ENCODE measurements around the gene LTB4R2.

Gene LTB4R2

GRCh38 chr14:24277606-24278321 is 32.2 kb upstream of the LTB4R2 start:
- DNase-seq, result no peak

- DNase-seq, result no peak
Measured at GRCh38 chr14:24278424-24278823, 31.5 kb upstream of the LTB4R2 start.

GRCh38 chr14:24279301-24280186 is 30.4 kb upstream of the LTB4R2 start:
- no peak for DNase-seq

GRCh38 chr14:24280797-24281460 is 29.0 kb upstream of the LTB4R2 start:
- no peak for DNase-seq

GRCh38 chr14:24281636-24282035 is 28.3 kb upstream of the LTB4R2 start:
- DNase-seq, result no peak

- no peak for DNase-seq
Measured at GRCh38 chr14:24282736-24283135, 27.2 kb upstream of the LTB4R2 start.

GRCh38 chr14:24283796-24284460 is 26.0 kb upstream of the LTB4R2 start:
- DNase-seq, result no peak

- no peak for DNase-seq
Measured at GRCh38 chr14:24284501-24285035, 25.4 kb upstream of the LTB4R2 start.

GRCh38 chr14:24285351-24285750 is 24.6 kb upstream of the LTB4R2 start:
- no peak for DNase-seq

- DNase-seq, result no peak
Measured at GRCh38 chr14:24286996-24287395, 22.9 kb upstream of the LTB4R2 start.

- no peak for DNase-seq
Measured at GRCh38 chr14:24289649-24290280, 20.2 kb upstream of the LTB4R2 start.

- DNase-seq, result no peak
Measured at GRCh38 chr14:24290746-24291145, 19.2 kb upstream of the LTB4R2 start.

GRCh38 chr14:24291446-24292117 is 18.4 kb upstream of the LTB4R2 start:
- no peak for DNase-seq

GRCh38 chr14:24292118-24292807 is 17.7 kb upstream of the LTB4R2 start:
- DNase-seq, result no peak

GRCh38 chr14:24293525-24293924 is 16.4 kb upstream of the LTB4R2 start:
- DNase-seq, result no peak

- peak; percentile 28 for DNase-seq
Measured at GRCh38 chr14:24296341-24297157, 13.4 kb upstream of the LTB4R2 start.

- no peak for DNase-seq
Measured at GRCh38 chr14:24297190-24297964, 12.6 kb upstream of the LTB4R2 start.

GRCh38 chr14:24298892-24299254 is 11.1 kb upstream of the LTB4R2 start:
- no peak for DNase-seq
